ENCODE results near the gene ADGRF3.
"Not testable (repeated sequence)": the region's sequence is repeated elsewhere in the genome, so short reads cannot be mapped to it uniquely, and the experiment has no call there.

ADGRF3 gene

GRCh38 chr2:26317377-26318105 is 29.0 kb downstream of the ADGRF3 start:
- no peak for DNase-seq

GRCh38 chr2:26316845-26317244 is 29.7 kb downstream of the ADGRF3 start:
- DNase-seq, result no peak

DNA sequence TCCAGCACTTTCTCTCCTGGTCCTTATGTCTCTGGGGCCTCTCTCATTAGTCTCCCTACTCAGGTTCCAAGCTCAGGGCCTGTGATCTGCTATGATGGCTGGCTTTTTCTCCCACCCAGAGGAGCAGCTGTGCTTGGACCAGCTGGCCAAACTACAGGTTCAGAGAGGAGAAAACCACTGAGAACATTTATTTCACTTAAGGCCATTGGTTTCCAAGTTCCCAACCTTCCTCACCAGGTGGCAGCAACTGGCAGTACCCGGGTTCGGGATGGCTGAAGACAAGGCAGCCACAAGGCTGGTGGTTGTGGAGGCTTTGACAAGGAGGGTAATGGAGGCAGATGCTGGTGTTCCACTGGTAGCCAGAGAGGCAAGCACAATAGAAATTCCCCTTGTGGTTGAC is 30.5 kb downstream of the ADGRF3 start:
- peak; percentile 30 for DNase-seq

DNA sequence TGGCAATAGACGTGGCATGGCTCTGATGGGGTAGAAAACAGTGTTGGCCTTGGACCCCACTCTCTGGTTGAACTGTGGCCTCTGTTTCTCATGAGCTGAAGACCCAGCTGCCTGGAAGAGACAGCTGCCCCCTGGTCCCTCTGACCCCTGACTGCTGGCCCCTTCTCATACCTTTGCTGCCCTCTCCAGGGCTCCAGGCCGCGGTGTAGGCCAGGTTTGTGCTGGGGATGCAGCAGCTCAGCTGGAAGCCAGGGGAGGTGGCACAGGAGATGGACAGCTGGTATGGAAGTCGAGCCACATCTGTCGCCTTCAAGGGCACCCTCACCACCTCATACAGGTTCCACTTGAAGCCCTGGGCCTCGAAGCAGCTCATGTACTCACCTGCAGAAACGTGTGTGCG is 32.3 kb downstream of the ADGRF3 start:
- DNase-seq, result no peak

- no peak for DNase-seq
Measured at GRCh38 chr2:26313446-26313845, 33.1 kb downstream of the ADGRF3 start.

- no peak for DNase-seq
Measured at GRCh38 chr2:26312471-26312870, 34.1 kb downstream of the ADGRF3 start.

GRCh38 chr2:26309921-26310320 is 36.7 kb downstream of the ADGRF3 start:
- no peak for DNase-seq

DNA sequence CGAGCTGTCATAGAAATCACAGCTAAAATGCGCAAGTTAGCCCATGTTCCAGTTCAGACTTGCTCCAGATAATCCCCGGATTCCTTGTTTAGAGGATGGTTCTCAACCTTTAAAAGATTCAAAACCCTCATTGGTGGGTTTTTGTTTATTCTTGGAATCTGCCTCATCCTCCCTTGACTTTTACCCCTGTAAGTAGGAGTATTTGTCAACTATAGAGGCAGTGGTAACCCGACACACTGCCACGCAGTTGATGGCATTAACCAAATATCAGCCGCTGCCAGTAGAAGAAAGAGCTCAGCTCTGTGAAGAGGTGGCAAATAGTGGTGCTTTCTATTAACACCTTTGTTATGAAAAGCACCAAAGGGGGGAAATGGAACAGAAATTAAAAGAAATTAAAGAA is 41.0 kb downstream of the ADGRF3 start:
- DNase-seq, result no peak

GRCh38 chr2:26305094-26305493 is 41.5 kb downstream of the ADGRF3 start:
- not testable (repeated sequence) for DNase-seq

DNA sequence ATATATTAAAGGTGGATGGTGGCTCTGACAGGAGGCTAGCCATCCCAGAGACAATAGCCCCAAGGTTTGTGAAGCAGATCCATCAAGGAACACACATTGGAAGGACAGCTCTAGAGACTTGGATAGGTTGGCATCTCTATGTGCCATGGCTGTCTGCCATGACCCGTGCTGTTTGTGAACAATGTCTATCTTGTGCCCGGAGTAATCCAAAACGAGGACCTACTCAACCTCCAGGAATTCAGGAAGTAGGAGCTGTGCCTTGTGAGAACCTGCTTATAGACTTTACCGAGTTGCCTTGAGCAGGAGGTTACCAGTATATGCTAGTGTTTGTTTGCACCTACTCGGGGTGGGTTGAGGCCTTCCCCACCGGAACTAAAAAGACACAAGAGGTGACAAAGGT is 43.7 kb downstream of the ADGRF3 start:
- DNase-seq, result no peak

DNA sequence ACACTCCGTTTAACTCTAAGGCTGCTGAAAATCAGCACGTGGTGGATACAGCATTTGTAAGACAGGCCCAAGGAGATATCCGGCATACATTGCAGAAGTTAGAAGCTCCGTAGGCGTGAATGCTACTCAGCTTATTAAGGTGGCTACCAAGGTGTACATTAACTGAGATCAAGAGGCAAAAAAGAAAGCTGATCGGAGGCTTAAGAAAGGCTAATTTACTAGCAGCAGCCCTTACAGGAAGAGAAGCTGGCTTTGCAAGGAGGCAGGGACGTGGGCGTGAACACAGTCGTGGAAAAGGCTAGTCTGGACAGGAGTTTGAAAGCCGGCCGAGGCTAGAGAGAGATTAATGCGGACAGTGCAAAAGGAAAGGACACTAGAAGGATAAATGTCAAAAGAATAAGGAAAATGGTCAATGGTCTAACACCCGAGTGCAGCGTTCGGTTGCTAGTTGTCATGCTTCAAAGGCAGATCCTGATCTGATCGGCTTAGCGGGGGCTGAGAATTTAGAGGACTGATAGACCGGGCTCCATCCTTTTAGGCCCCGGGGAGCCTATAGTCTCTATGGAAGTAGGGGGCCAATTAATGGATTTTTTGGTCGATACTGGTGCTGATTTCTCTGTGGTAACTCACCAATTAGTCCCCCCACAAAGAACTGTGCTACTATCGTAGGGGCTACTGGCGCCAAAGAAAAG is 46.2 kb downstream of the ADGRF3 start:
- peak; percentile 51 for DNase-seq

- DNase-seq, result peak; percentile 81
Measured at GRCh38 chr2:26299471-26300101, 47.0 kb downstream of the ADGRF3 start.

DNA sequence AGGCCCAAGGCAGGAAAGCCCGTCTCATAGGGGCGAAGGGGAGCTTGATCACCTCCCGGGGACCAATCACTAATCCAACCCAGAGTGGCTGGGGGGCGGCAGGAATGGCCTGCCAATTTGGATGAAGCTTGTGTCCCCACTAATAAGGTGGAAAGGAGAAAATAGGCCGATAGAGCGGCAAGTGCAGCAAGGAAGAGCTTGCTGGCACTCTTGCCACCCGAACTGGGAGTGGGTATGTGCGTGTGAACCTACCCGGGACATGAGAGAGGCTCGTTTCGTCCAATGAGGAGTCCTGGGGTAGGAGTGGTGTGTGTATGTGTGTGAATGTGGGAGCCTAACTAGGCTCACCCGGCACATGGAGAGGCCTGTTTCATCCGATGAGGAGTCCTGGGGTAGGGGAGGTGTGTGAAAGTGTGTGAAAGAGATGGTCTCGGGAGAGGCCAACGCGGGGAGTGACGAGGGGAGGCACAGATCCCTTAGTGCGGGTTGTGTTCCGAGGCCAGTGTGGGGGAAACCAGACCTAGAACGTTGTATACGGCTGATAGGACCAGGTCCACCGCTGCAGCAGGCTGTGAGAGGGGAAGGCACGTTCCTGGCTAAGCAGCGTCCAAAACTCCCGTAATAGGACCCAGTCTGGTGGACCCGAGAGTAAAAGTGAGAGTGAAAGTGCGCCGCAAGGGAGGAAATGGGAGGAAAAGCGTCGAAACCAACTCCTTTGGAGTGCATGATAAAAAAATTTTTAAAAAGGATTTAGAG is 47.8 kb downstream of the ADGRF3 start:
- DNase-seq, result peak; percentile 66

GRCh38 chr2:26298286-26298637 is 48.3 kb downstream of the ADGRF3 start:
- DNase-seq, result no peak

DNA sequence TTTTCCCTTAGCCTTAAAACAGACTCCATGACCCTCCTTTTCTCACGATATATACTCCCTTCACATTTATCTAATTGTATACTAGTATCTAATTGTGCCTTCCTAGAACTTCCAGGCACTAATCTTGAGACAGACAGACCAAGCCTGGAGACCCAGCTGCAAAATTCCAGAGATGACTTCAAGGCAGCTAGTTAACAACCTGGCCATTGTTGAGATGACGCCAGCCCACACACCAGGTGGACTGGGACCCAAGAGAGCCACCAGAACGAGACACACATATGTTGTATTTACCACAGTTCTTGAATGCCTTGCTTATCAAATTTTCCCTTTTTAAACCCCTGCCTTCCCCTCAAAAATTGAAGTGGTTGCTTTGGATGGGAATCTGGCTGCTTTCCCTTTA is 49.5 kb downstream of the ADGRF3 start:
- no peak for DNase-seq

DNA sequence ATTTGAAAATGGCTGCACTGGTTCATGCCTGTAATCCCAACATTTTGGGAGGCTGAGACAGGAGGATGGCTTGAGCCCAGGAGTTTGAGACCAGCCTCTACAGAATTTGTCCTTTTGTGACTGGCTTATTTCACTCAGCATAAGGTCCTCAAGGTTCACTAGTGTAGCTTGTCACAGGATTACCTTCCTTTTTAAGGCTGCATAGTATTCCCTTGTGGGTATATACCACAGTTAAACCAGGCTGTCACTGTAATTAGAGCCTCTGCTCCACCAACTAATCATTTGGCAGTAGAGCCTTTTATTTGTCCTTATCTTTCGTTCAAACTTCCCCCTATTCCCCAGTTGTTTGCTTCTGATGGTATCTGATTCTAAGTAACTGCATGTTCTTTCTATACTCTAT is 51.1 kb downstream of the ADGRF3 start:
- DNase-seq, result no peak

- DNase-seq, result no peak
Measured at GRCh38 chr2:26292646-26293045, 53.9 kb downstream of the ADGRF3 start.

GRCh38 chr2:26290001-26290400 is 56.6 kb downstream of the ADGRF3 start:
- DNase-seq, result no peak

DNA sequence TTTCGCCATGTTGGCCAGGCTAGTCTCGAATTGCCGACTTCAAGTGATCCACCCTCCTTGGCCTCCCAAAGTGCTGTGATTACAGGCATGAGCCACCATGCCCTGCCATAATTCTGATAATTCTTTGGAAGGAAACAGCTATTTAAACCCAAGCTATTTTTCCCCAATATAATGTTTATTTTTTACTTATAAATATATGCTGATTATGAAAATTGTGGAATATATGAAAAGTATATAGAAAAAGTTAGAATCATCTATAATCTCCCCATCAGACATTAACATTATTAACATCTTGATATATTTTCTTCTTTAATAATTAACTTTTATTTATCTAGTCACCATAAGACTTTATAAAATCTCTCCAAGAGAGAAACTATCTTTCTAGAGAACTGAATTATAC is 60.7 kb downstream of the ADGRF3 start:
- no peak for DNase-seq

DNA sequence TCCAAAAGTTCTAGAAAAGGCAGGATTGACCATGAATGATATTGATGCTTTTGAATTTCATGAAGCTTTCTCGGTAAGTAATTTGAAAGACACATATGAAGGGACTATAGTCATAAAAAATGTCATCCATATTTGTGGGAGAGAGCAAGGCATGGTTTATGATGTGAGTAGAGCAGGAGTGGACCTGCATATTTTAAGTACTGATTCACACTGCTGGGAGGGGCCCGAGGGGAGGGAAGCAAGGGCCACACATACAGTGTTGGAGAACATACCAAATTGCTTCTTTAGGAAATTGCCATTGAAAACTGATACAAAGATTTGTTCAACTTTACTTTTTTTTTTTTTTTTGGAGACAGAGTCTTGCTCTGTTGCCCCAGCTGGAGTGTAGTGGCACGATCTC is 62.5 kb downstream of the ADGRF3 start:
- DNase-seq, result no peak

- DNase-seq, result no peak
Measured at GRCh38 chr2:26283606-26284005, 63.0 kb downstream of the ADGRF3 start.

GRCh38 chr2:26281226-26281625 is 65.4 kb downstream of the ADGRF3 start:
- DNase-seq, result no peak

- no peak for DNase-seq
Measured at GRCh38 chr2:26279886-26280285, 66.7 kb downstream of the ADGRF3 start.

Data from GF-D8 (cell line).